GM12873 (cell line): Measurements from ENCODE around the gene HDAC9.

Experiments used
- CTCF ChIP-seq: IDR thresholded peaks from 2 replicates; pipeline ENCODE4 v1.5.1; 2012; ENCODE audit warnings: low read depth, mild to moderate bottlenecking, moderate library complexity, low read length, control low read depth; ENCODE audit not compliant: insufficient read depth; ENCODE audit errors: missing control alignments

Gene HDAC9

GRCh38 chr7:18572154-18572553 is 76.6 kb downstream of the HDAC9 start:
- no peak for TF ChIP-seq CTCF

GRCh38 chr7:18572885-18573284 is 77.3 kb downstream of the HDAC9 start:
- TF ChIP-seq CTCF: no peak

GRCh38 chr7:18573410-18574234 is 78.1 kb downstream of the HDAC9 start:
- no peak for TF ChIP-seq CTCF

- no peak for TF ChIP-seq CTCF
These were observed 78.6 kb downstream of the HDAC9 start for GRCh38 chr7:18574235-18574540.

- TF ChIP-seq CTCF: no peak
These were observed 79.1 kb downstream of the HDAC9 start for GRCh38 chr7:18574676-18575075.

GRCh38 chr7:18575622-18576572 is 80.3 kb downstream of the HDAC9 start:
- no peak for TF ChIP-seq CTCF

DNA sequence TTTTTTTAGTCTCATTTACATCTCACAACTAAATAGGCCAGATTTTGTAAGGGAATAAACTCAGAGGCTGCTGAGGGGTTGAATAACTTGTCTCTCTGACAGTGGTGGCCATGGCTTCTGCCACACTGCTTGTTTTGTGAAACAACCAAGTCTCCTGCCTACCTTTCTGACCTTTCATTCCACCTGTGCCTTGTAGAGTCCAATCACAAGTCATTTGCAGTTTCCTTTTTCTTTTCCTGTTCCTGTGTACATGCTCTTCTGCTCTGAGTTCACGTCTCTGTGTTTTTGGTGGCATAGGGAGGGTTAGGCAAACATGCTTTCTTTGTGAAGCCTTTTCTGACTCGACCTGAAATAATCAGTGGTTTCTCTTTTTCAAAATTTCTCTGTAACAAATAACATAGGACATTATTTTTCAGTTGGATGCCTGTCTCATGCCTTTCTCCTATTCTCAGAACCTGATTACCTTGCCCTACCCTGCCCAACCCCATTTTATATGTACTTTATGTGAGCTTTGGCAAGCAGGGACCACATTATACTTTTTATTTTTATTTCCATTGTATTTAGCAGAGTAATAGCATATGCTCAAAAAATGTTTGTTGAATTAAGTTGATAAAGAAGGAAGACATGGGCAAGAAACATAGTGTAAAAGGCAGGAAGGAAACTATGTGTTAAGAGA is 81.7 kb downstream of the HDAC9 start:
- TF ChIP-seq CTCF: no peak
